Fibroblast of lung (primary cell): Measurements from ENCODE around the gene PBXIP1.

Experiments
- CTCF ChIP-seq, 2 donors: IDR thresholded peaks in 1 of 2; conservative IDR thresholded peaks in 1 of 2; 1 replicate in 1 of 2; 2 replicates in 1 of 2; pipeline ENCODE4 v1.5.1; 2011 to 2012; ENCODE audit warnings: low read length in 2 of 2, control low read depth in 1 of 2, inconsistent platforms in 1 of 2, low read depth in 1 of 2, mild to moderate bottlenecking in 1 of 2
- EZH2 ChIP-seq: IDR thresholded peaks from 2 replicates; pipeline ENCODE4 v1.5.1; 2012; ENCODE audit warnings: low read length, control low read depth, mild to moderate bottlenecking; ENCODE audit errors: missing control alignments

- TF ChIP-seq CTCF (conservative IDR thresholded peaks at IDR 0.05 in 1 of 2, IDR thresholded peaks at IDR 0.05 in 1 of 2; ENCODE audit: low read depth in 1 of 2, low read length in 2 of 2) (no peak), EZH2 (no peak)
Observed at GRCh38 chr1:154895798-154896197, 60.1 kb downstream of the PBXIP1 start.
